ENCODE data around the gene VWA8.
"Not testable (repeated sequence)": the region's sequence is repeated elsewhere in the genome, so short reads cannot be mapped to it uniquely, and the experiment has no call there.

VWA8 gene

DNA sequence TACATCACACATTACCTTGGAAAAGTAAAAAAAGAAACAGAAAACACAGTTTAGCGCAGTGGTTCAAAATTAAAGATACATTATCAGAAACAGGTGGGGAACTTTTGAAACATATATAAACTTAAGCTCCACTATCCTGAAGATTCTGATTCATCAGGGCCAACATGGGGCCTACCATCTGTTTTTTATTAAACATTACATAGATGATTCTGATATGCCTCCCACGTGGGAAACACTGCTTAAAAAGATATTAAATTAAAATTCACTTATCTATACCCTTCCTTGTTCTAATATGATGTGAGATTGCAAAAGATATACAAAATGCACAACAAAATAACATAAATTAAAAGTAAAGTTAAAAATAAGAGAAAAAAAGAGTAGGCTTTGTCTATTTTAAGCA is 125.0 kb downstream of the VWA8 start:
- Mint-ChIP-seq H3K27me3 (no peaks in the 10 kb centered on the region), H3K4me3 (no peak overlapping the region), H3K4me1 (peaks cover 6 to 22% of the 10 kb centered on the region in 2 donors), H3K36me3 (peaks cover 41 to 45% of the 10 kb centered on the region in 2 donors), H3K9me3 (peaks cover 0 to 7% of the 10 kb centered on the region in 2 donors), H3K27ac (no peak overlapping the region)
- DNase-seq (no peak), ATAC-seq (replicated peaks) (no peak)

DNA sequence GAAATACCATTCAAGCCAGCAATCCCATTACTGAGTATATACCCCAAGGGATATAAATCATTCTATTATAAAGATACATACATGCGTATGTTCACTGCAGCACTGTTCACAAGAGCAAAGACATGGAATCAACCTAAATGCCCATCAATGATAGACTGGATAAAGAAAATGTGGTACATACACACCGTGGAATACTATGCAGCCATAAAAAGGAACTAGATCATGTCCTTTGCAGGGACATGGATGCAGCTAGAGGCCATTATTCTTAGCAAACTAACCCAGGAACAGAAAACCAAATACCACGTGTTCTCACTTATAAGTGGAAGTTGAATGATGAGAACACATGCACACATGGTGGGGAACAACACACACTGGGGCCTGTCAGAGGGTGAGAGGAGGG is 126.2 kb downstream of the VWA8 start:
- H3K4me1 Mint-ChIP-seq, result peaks cover 6 to 22% of the 10 kb centered on the region in 2 donors
- not testable (repeated sequence) for H3K27me3 Mint-ChIP-seq; H3K9me3 Mint-ChIP-seq; H3K27ac Mint-ChIP-seq; DNase-seq; ATAC-seq (replicated peaks); H3K4me3 Mint-ChIP-seq
- peaks cover 40% of the 10 kb centered on the region in 2 donors for H3K36me3 Mint-ChIP-seq

DNA sequence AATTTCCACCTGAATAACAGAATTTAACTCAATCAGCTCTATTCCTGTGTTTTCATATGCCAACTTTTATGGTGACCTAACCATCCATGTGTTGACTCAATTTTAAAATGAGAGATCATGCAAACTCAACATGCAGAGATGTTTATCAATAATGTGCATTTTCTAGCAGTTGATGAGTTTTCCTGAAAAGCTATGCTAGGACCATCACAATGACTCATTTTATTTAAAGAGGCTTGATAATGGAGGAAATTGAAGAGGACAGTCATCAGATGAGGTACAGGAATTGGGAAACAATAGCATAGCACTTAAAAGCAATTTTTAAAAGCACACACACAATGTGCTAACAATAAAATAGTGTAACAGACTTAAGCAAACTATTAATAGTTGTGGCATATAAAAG is 127.1 kb downstream of the VWA8 start:
- peaks cover 4 to 16% of the 10 kb centered on the region in 2 donors for H3K4me1 Mint-ChIP-seq
- no peak overlapping the region for H3K27ac Mint-ChIP-seq
- ATAC-seq (replicated peaks), result no peak

DNA sequence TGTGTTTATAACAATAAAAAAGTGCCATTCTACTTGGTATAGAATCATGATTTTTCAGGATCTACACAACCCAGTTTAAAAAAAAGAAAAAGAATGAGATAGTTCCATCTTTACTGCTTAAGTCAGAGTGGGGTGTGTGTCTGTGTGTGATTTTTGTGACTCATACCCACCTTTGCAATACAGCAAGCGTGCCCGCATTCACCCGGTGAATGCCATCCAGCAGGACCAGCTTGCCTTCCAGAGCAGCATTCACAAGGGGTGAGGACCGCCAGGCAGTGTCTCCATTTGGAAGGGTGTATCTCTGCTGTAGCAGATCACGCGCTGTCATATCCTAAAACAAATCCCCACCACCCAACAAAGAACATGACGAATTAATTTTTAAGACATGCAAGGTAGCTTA is 127.7 kb downstream of the VWA8 start:
- H3K4me3 Mint-ChIP-seq, result no peak overlapping the region

More for the DNA sequence above, 127.1 kb downstream of the VWA8 start:
- Mint-ChIP-seq H3K9me3 (peaks cover 0 to 4% of the 10 kb centered on the region in 2 donors), H3K27me3 (no peaks in the 10 kb centered on the region), H3K4me3 (no peak overlapping the region), H3K36me3 (peaks cover 33 to 39% of the 10 kb centered on the region in 2 donors)
- DNase-seq, result no peak

DNA sequence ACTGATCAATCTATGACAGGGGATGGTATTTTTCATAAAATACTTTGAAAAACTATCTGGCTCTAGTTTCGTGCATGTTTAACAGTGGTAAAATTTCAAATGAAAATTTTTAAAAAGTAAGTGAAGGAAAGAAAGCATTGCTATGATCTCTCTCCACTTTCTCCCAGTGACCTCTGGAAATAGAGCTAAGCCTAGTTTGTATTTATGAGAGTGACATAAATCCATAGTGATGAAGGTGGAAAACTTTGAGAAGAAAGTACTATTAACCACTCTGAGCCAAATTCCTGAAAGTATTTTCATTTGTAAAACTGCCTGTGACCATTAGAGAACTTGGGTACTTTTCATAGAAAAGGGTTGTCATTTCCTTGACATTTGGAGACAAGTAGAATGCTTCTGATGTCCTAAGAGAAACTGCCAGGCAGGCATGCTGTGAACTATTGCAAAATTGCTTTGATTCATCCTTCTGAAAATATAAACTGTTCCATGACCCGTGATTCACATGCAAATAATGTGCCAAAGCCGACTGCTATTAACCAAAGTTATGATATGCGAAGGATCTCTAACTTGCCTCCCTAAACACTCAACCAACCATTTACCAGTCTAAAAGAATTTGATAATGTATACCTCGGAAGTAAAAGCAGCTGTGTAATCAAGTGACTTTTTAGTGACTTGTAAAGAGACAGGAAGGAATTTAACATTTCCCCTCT is 133.2 kb downstream of the VWA8 start:
- H3K36me3 Mint-ChIP-seq, result peaks cover 39 to 45% of the 10 kb centered on the region in 2 donors

More for the DNA sequence above, 127.7 kb downstream of the VWA8 start:
- Mint-ChIP-seq H3K4me1 (peaks cover 4 to 16% of the 10 kb centered on the region in 2 donors), H3K27me3 (no peaks in the 10 kb centered on the region), H3K9me3 (peaks cover 0 to 4% of the 10 kb centered on the region in 2 donors), H3K36me3 (peaks cover 33 to 39% of the 10 kb centered on the region in 2 donors), H3K27ac (no peak overlapping the region)
- no peak for ATAC-seq (replicated peaks)
- DNase-seq, result no peak

DNA sequence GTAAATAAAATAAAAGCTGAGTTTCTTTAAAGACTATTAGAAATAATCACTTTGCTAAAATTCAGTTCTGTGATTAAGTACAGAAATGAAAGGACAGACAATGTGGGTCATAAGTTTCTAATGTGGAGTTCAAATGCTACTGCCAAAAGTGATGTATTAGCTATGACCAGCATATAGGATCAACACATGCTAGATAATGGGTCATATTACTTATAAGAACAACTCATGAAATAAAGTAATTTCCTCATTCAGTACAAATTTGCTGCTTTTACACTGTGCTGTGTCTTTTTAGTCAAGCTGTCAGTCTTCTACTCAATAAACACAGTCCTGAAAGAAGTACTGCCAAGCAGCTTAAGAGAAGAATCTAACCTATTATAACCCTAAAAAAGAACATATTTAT is 135.2 kb downstream of the VWA8 start:
- Mint-ChIP-seq H3K27ac (no peak overlapping the region), H3K27me3 (no peaks in the 10 kb centered on the region), H3K9me3 (no peaks in the 10 kb centered on the region), H3K4me3 (no peak overlapping the region), H3K36me3 (peaks cover 29 to 50% of the 10 kb centered on the region in 2 donors), H3K4me1 (no peaks in the 10 kb centered on the region)
- ATAC-seq (replicated peaks), result no peak
- no peak for DNase-seq

More for the DNA sequence above, 133.2 kb downstream of the VWA8 start:
- no peaks in the 10 kb centered on the region for H3K9me3 Mint-ChIP-seq
- no peak overlapping the region for H3K4me3 Mint-ChIP-seq
- H3K27ac Mint-ChIP-seq, result no peak overlapping the region
- no peak for ATAC-seq (replicated peaks)
- DNase-seq, result no peak
- H3K4me1 Mint-ChIP-seq, result no peaks in the 10 kb centered on the region
- H3K27me3 Mint-ChIP-seq, result no peaks in the 10 kb centered on the region

DNA sequence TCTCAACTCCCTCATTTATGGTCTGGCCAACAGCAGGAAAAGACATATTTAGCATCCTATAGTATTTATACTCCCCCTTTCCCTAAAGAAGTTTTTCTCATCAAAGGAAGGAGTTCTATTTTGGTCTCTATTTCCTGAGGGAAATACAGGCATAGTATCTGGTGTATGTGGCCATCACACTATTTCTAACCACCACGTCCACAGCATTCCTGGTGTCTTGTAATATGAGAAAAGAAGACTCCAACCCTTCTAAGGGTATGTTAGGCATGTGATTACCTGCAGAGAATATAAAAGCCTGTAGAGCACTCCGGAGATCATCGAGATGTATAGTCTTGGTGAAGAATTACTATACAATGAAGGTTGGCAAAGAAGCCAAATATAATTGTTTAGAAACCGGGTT is 137.4 kb downstream of the VWA8 start:
- ATAC-seq (replicated peaks), result no peak
- Mint-ChIP-seq H3K9me3 (no peaks in the 10 kb centered on the region), H3K27ac (no peak overlapping the region)

DNA sequence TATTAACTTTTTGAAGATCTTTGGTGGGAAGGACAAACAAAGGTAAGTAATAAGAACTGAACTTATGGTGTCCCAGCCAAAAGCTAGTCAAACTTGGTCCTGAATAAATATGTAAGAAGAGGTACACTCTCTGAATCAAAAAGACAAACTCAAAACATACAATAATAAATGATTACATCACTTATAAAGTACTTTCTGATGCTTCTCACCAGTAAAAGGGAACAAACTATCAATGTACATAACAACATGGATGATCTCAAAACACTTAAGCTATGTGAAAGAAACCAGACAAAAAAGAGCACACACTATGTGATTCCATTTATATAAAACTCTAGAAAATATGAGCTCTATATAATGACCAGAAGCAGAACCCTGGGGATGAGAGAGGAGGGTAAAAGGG is 138.3 kb downstream of the VWA8 start:
- no peaks in the 10 kb centered on the region for H3K4me1 Mint-ChIP-seq

More for the DNA sequence above, 137.4 kb downstream of the VWA8 start:
- no peak for DNase-seq
- no peaks in the 10 kb centered on the region for H3K27me3 Mint-ChIP-seq
- no peak overlapping the region for H3K4me3 Mint-ChIP-seq
- H3K4me1 Mint-ChIP-seq, result no peaks in the 10 kb centered on the region
- peaks cover 33 to 59% of the 10 kb centered on the region in 2 donors for H3K36me3 Mint-ChIP-seq

DNA sequence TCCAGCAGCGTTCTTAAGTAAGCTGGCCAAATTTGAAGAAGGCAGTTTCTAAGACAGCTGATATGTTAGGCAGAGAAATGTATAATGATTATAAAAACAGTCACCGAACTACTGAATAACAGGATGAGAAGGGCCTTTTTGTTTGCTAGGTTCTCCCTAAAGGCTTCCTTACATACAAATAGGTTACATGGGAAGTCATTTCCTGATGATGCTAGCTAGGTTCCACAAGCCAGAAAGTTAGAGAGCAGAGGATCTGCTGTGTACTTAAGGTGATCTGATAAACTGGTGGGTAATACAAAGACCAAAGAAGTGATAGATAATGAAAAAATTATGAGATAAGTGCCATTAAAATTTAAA is 139.7 kb downstream of the VWA8 start:
- ATAC-seq (replicated peaks), result no peak
- Mint-ChIP-seq H3K36me3 (peaks cover 31 to 62% of the 10 kb centered on the region in 2 donors), H3K4me1 (no peaks in the 10 kb centered on the region), H3K9me3 (no peaks in the 10 kb centered on the region), H3K27me3 (no peaks in the 10 kb centered on the region), H3K27ac (no peak overlapping the region), H3K4me3 (no peak overlapping the region)
- DNase-seq, result no peak

More for the DNA sequence above, 138.3 kb downstream of the VWA8 start:
- H3K36me3 Mint-ChIP-seq, result peaks cover 30 to 59% of the 10 kb centered on the region in 2 donors
- H3K27ac Mint-ChIP-seq, result no peak overlapping the region
- H3K4me3 Mint-ChIP-seq, result no peak overlapping the region
- ATAC-seq (replicated peaks) (no peak), DNase-seq (no peak)
- H3K27me3 Mint-ChIP-seq, result no peaks in the 10 kb centered on the region
- no peaks in the 10 kb centered on the region for H3K9me3 Mint-ChIP-seq

DNA sequence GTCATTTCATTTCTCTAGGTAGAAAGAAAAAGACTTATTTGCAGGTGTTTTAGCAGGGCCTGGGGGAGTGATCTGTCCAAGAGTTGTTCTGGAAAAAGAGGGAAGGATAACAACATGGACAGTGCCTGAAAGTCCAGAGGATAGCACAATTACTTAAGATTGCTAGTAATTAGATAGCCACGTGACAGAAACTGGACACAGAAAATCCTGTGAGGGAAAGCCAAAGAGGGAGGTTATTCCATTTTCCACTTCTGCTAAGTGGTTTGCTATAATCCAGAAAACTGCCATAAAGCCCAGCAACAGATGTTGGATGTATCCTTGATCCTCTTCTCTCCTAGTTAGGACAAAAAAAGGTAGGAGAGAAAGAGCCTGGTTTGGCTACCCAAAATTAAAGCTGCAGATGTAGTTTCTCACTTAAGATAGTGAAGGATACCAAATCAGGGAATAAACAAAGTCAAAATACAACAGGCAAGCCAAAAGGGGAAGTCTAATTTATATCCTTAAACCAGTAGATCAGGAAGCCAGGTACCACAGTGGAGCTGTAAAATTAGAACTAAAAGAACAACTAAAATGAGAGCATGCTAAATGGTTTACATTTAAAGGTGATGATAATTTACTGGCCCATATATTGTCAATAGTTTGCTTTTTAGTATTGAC is 140.2 kb downstream of the VWA8 start:
- Mint-ChIP-seq H3K36me3 (peaks cover 33 to 64% of the 10 kb centered on the region in 2 donors), H3K27me3 (no peaks in the 10 kb centered on the region), H3K9me3 (no peaks in the 10 kb centered on the region), H3K27ac (no peak overlapping the region), H3K4me3 (no peak overlapping the region), H3K4me1 (no peaks in the 10 kb centered on the region)
- DNase-seq, result no peak
- ATAC-seq (replicated peaks), result no peak

DNA sequence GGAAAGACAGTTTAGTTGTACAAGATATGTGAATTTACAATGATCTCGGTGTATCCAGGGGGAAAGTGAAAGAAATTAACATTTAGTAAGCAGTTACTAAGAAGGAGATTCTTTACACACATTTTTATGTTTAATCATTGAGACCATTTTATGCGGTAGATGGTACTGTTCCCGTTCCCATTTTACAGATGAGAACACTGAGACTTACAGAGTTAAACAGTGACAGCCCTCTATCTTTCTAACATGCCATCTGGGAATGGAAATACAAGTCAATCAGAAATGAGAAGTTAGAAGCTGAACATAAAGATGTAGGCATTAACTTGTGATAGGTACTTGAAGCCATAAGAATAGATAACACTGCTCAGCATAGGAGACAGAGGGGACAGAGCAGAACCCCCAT is 144.9 kb downstream of the VWA8 start:
- ATAC-seq (replicated peaks), result no peak
- Mint-ChIP-seq H3K4me1 (peaks cover 4 to 11% of the 10 kb centered on the region in 2 donors), H3K27ac (no peak overlapping the region), H3K27me3 (no peaks in the 10 kb centered on the region), H3K36me3 (peaks cover 38 to 62% of the 10 kb centered on the region in 2 donors), H3K4me3 (no peak overlapping the region), H3K9me3 (no peaks in the 10 kb centered on the region)
- DNase-seq, result no peak

DNA sequence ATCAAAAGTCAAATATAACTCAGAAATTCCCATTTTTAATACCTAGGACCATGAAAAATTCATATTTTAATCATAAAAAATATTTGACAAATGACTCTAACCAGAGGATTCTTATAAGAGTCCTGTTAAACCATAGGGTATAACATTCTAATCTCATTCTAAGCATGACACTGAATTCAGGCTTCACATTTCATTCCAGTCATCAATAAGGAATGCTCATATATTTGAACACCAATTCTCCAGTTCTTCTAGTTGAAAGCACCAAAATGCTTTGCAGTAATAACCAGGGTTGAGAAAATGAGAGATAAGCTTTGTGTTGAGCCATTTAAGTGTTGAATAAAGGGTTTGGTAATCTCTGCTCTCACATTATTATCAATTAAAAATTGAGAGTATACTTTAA is 147.5 kb downstream of the VWA8 start:
- DNase-seq, result no peak
- H3K9me3 Mint-ChIP-seq, result peaks cover 0 to 1% of the 10 kb centered on the region in 2 donors
- H3K27ac Mint-ChIP-seq, result no peak overlapping the region
- peaks cover 7 to 24% of the 10 kb centered on the region in 2 donors for H3K4me1 Mint-ChIP-seq
- peaks cover 40 to 56% of the 10 kb centered on the region in 2 donors for H3K36me3 Mint-ChIP-seq
- no peak overlapping the region for H3K4me3 Mint-ChIP-seq
- no peak for ATAC-seq (replicated peaks)
- no peaks in the 10 kb centered on the region for H3K27me3 Mint-ChIP-seq

DNA sequence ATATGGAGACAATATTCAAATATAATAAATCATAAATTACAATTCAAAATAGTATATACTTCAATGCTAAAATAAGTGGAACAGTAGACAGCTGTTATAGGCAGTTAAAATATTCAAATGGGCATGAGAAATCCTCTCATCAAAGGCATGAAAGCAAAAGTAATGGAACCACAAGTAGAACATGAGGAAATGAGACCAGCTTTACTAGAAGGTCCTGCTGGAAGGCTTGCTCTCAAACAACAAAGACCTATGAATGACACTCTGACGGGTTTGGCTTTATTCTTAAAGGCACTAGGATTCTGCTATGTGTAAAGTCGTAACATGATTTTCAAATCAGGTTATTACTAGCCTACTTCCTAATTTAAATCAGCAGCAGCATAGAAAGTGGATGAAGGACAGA is 148.1 kb downstream of the VWA8 start:
- peaks cover 44 to 61% of the 10 kb centered on the region in 2 donors for H3K36me3 Mint-ChIP-seq
- H3K27me3 Mint-ChIP-seq, result no peaks in the 10 kb centered on the region
- no peak for DNase-seq
- no peak overlapping the region for H3K27ac Mint-ChIP-seq
- H3K9me3 Mint-ChIP-seq, result peaks cover 0 to 1% of the 10 kb centered on the region in 2 donors
- ATAC-seq (replicated peaks), result peak; percentile 29 to 41
- peaks cover 7 to 24% of the 10 kb centered on the region in 2 donors for H3K4me1 Mint-ChIP-seq
- H3K4me3 Mint-ChIP-seq, result no peak overlapping the region

DNA sequence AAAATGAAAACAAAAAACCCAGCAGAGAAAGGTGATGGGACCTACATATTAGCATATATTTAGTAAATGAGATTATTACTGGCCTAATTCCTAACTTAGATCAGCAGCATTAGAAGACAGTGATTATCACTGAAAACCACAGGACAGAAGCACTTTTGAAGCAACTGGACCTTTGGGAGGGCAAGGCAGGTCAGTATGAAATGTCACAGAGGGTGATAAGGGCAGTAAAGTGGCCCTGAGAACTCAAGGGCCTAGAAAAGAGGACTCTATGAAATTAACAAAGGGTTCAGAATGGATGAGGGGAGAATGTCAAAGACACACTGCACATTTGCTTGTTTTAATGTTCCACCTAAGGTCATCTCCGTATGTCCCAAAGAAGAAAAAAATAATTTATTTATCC is 148.7 kb downstream of the VWA8 start:
- DNase-seq (no peak), ATAC-seq (replicated peaks) (no peak)
- Mint-ChIP-seq H3K27me3 (no peaks in the 10 kb centered on the region), H3K4me1 (peaks cover 7 to 24% of the 10 kb centered on the region in 2 donors), H3K4me3 (no peak overlapping the region), H3K9me3 (peaks cover 0 to 1% of the 10 kb centered on the region in 2 donors), H3K27ac (no peak overlapping the region), H3K36me3 (peaks cover 49 to 64% of the 10 kb centered on the region in 2 donors)

DNA sequence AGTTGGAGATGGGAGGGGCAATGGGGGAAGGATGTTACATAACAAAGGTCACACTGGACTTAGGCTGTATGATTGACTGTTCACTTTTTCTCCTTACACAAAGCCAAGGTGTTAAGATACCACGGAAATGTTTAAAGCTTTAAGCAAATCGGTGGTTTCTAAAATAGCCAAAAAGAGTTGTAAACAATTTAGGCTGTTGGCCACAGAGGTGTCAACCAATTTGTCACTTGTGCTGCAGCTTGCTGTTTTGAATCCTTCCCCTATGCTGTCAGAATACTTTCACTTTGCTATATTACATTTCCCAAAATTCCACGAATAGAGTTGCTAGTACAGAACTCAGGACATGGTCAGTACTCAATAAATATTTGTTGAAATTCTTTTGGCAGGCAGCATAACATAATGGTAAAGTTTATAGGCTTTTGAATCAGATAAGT is 149.3 kb downstream of the VWA8 start:
- Mint-ChIP-seq H3K4me1 (peaks cover 7 to 24% of the 10 kb centered on the region in 2 donors), H3K4me3 (no peak overlapping the region), H3K36me3 (peaks cover 52 to 66% of the 10 kb centered on the region in 2 donors), H3K27ac (no peak overlapping the region), H3K9me3 (peaks cover 0 to 1% of the 10 kb centered on the region in 2 donors), H3K27me3 (no peaks in the 10 kb centered on the region)
- DNase-seq, result no peak
- no peak for ATAC-seq (replicated peaks)
